ENCODE results near the gene PLGRKT. TPM values are rescaled to one million over a fixed set of nuclear protein-coding genes. Genes with fewer than 3 reads are reported as not detected.

Gene PLGRKT
- polyA plus RNA-seq, 3 donors: 4.6 to 19.7 (median 14.8) TPM

GRCh38 chr9:5468850-5469249, 31.1 kb upstream of the PLGRKT start:
- no peak overlapping the region for H3K4me2 ChIP-seq (replicated peaks; ENCODE audit: extremely low read depth, low read length, poor library complexity, severe bottlenecking)
- TF ChIP-seq, protein P1, sequence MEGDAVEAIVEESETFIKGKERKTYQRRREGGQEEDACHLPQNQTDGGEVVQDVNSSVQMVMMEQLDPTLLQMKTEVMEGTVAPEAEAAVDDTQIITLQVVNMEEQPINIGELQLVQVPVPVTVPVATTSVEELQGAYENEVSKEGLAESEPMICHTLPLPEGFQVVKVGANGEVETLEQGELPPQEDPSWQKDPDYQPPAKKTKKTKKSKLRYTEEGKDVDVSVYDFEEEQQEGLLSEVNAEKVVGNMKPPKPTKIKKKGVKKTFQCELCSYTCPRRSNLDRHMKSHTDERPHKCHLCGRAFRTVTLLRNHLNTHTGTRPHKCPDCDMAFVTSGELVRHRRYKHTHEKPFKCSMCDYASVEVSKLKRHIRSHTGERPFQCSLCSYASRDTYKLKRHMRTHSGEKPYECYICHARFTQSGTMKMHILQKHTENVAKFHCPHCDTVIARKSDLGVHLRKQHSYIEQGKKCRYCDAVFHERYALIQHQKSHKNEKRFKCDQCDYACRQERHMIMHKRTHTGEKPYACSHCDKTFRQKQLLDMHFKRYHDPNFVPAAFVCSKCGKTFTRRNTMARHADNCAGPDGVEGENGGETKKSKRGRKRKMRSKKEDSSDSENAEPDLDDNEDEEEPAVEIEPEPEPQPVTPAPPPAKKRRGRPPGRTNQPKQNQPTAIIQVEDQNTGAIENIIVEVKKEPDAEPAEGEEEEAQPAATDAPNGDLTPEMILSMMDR (IDR thresholded peaks at IDR 0.05): no peak
- Mint-ChIP-seq H3K4me3 (no peak overlapping the region), H3K27ac (no peak overlapping the region), H3K27me3 (ENCODE audit: low read depth in 3 of 3) (peaks cover 0 to 2% (median 0%) of the 10 kb centered on the region in 3 donors), H3K9me3 (peaks cover 0 to 9% (median 0%) of the 10 kb centered on the region in 7 donors), H3K36me3 (peaks cover 2 to 9% of the 10 kb centered on the region in 2 donors), H3K4me1 (peaks cover 35% of the 10 kb centered on the region)
- no peaks in the 10 kb centered on the region for H3K36me3 ChIP-seq (replicated peaks in 1 of 2; ENCODE audit: control insufficient read depth in 1 of 2, insufficient read depth in 2 of 2, low read length in 2 of 2)
- peaks cover 26 to 31% of the 10 kb centered on the region in 2 donors for H3K4me1 ChIP-seq (ENCODE audit: control insufficient read depth in 1 of 2, insufficient read depth in 2 of 2, low read length in 2 of 2)
- no peaks in the 10 kb centered on the region for H3K79me2 ChIP-seq (ENCODE audit: insufficient read depth, low read length)
- no peaks in the 10 kb centered on the region for H3K9me3 ChIP-seq (replicated peaks in 1 of 2; ENCODE audit: control insufficient read depth in 1 of 2, insufficient read depth in 1 of 2, low read length in 2 of 2)
- no peaks in the 10 kb centered on the region for H4K20me1 ChIP-seq (ENCODE audit: insufficient read depth, low read length)
- peak in 1 of 3 donors; percentile 25 for DNase-seq
- no CpG with 5 or more reads among the region's 5 CpGs for WGBS (ENCODE audit: insufficient coverage)
- H3K9ac ChIP-seq (ENCODE audit: insufficient read depth, low read length, poor library complexity, severe bottlenecking): no peak overlapping the region
- no peak overlapping the region for H2AFZ ChIP-seq (ENCODE audit: insufficient read depth, low read depth, low read length, poor library complexity, severe bottlenecking)
- no peaks in the 10 kb centered on the region for H3K27me3 ChIP-seq (ENCODE audit: control insufficient read depth in 2 of 2, insufficient read depth in 2 of 2, low read length in 2 of 2)
- H3K4me3 ChIP-seq (replicated peaks in 1 of 3; ENCODE audit: low read depth in 2 of 3, low read length in 3 of 3): no peak overlapping the region
- H3K27ac ChIP-seq (ENCODE audit: low read depth in 1 of 2, low read length in 2 of 2): no peak overlapping the region
- intact Hi-C loops (cut with micrococcal nuclease): no loop called here

- WGBS (ENCODE audit: insufficient coverage): no CpG with 5 or more reads among the region's 2 CpGs
- peak in 1 of 3 donors; percentile 53 for DNase-seq
- peaks cover 0 to 9% (median 0%) of the 10 kb centered on the region in 7 donors for H3K9me3 Mint-ChIP-seq
- Histone ChIP-seq H3K4me3 (replicated peaks in 1 of 3; ENCODE audit: low read depth in 2 of 3, low read length in 3 of 3) (no peak overlapping the region), H3K27me3 (ENCODE audit: control insufficient read depth in 2 of 2, insufficient read depth in 2 of 2, low read length in 2 of 2) (no peaks in the 10 kb centered on the region), H3K9me3 (replicated peaks in 1 of 2; ENCODE audit: control insufficient read depth in 1 of 2, insufficient read depth in 1 of 2, low read length in 2 of 2) (no peaks in the 10 kb centered on the region), H2AFZ (ENCODE audit: insufficient read depth, low read depth, low read length, poor library complexity, severe bottlenecking) (no peak overlapping the region), H3K36me3 (replicated peaks in 1 of 2; ENCODE audit: control insufficient read depth in 1 of 2, insufficient read depth in 2 of 2, low read length in 2 of 2) (no peaks in the 10 kb centered on the region), H3K4me1 (ENCODE audit: control insufficient read depth in 1 of 2, insufficient read depth in 2 of 2, low read length in 2 of 2) (peaks cover 26 to 31% of the 10 kb centered on the region in 2 donors), H3K9ac (ENCODE audit: insufficient read depth, low read length, poor library complexity, severe bottlenecking) (no peak overlapping the region), H3K27ac (ENCODE audit: low read depth in 1 of 2, low read length in 2 of 2) (no peak overlapping the region), H3K79me2 (ENCODE audit: insufficient read depth, low read length) (no peaks in the 10 kb centered on the region), H3K4me2 (replicated peaks; ENCODE audit: extremely low read depth, low read length, poor library complexity, severe bottlenecking) (no peak overlapping the region), H4K20me1 (ENCODE audit: insufficient read depth, low read length) (no peaks in the 10 kb centered on the region)
- peaks cover 31% of the 10 kb centered on the region for H3K4me1 Mint-ChIP-seq
- H3K36me3 Mint-ChIP-seq: peaks cover 2 to 17% of the 10 kb centered on the region in 2 donors
- TF ChIP-seq, protein P1 (IDR thresholded peaks at IDR 0.05): no peak
- no peak overlapping the region for H3K4me3 Mint-ChIP-seq
- intact Hi-C loops (cut with micrococcal nuclease): no loop called here
- H3K27ac Mint-ChIP-seq: peak overlapping the region in 3 of 7 donors; percentile 7 to 81 (median 46)
- peaks cover 0 to 5% (median 0%) of the 10 kb centered on the region in 3 donors for H3K27me3 Mint-ChIP-seq (ENCODE audit: low read depth in 3 of 3)
These were observed 29.0 kb upstream of the PLGRKT start for GRCh38 chr9:5466766-5467165.
